K562 (cell line): ENCODE results near the gene SON. TPM values are rescaled to one million over a fixed set of nuclear protein-coding genes. Genes with fewer than 3 reads are reported as not detected.

Experiments used
- CBX8 ChIP-seq: fragments of 200-600 bp; sonication (generic); IDR thresholded peaks from 2 replicates; pipeline ENCODE4 v1.6.1; 2012; ENCODE audit warnings: borderline replicate concordance, mixed run types, low read depth, mild to moderate bottlenecking, moderate library complexity, mixed read lengths, low read length, control low read depth, inconsistent platforms; ENCODE audit not compliant: poor library complexity, severe bottlenecking; ENCODE audit errors: extremely low read depth
- FOSL1 ChIP-seq: fragments of 200-800 bp; sonication (Bioruptor generic); conservative IDR thresholded peaks from 2 replicates; pipeline ENCODE4 v1.6.1; 2016; ENCODE audit warnings: missing genetic modification characterization, missing compliant biosample characterization
- HDGF ChIP-seq: fragments of 450-650 bp; IDR thresholded peaks from 2 replicates; pipeline ENCODE4 v1.6.1; 2016
- HINFP ChIP-seq: fragments of 450-650 bp; conservative IDR thresholded peaks from 2 replicates; pipeline ENCODE4 v1.6.1; 2016; ENCODE audit warnings: missing genetic modification characterization, low read depth, mild to moderate bottlenecking, control low read depth, missing compliant biosample characterization
- HOXB6 ChIP-seq: fragments of 250-450 bp; sonication (Bioruptor Pico); IDR thresholded peaks from 2 replicates; pipeline ENCODE4 v1.5.1; 2022; ENCODE audit warnings: mild to moderate bottlenecking, borderline replicate concordance
- KLF16 ChIP-seq: IDR thresholded peaks from 2 replicates; pipeline ENCODE4 v1.6.1; 2016; ENCODE audit warnings: antibody characterized with exemption
- L3MBTL2 ChIP-seq: fragments of 450-650 bp; IDR thresholded peaks from 2 replicates; pipeline ENCODE4 v1.6.1; 2016; ENCODE audit warnings: mild to moderate bottlenecking, moderate library complexity
- MCM2 ChIP-seq: fragments of 450-650 bp; IDR thresholded peaks from 2 replicates; pipeline ENCODE4 v1.6.1; 2017; ENCODE audit warnings: low read depth, mild to moderate bottlenecking
- MEIS2 ChIP-seq: fragments of 450-650 bp; IDR thresholded peaks from 2 replicates; pipeline ENCODE4 v1.6.1; 2014; ENCODE audit warnings: mild to moderate bottlenecking; ENCODE audit not compliant: partially characterized antibody
- MLX ChIP-seq, 2 experiments: fragments of 450-650 bp in 1 of 2; sonication (generic) in 1 of 2; formaldehyde crosslinking; conservative IDR thresholded peaks; 2 replicates each; pipeline versions ENCODE4 v1.4.0 to v1.8.1; 2020 to 2022; ENCODE audit warnings: mild to moderate bottlenecking in 1 of 2, missing genetic modification reagents in 1 of 2
- MTA2 ChIP-seq: fragments of 450-650 bp; IDR thresholded peaks from 2 replicates; pipeline ENCODE4 v1.6.1; 2016; ENCODE audit warnings: low read depth
- NFRKB ChIP-seq: fragments of 450-650 bp; IDR thresholded peaks from 2 replicates; pipeline ENCODE4 v1.6.1; 2016; ENCODE audit warnings: low read depth
- NFYB ChIP-seq: IDR thresholded peaks from 2 replicates; pipeline ENCODE4 v1.6.1; 2011; ENCODE audit warnings: mild to moderate bottlenecking, moderate library complexity; ENCODE audit not compliant: insufficient read length; ENCODE audit errors: extremely low read depth
- POU5F1 ChIP-seq: fragments of 150-350 bp; IDR thresholded peaks from 2 replicates; pipeline ENCODE4 v1.6.1; 2014; ENCODE audit warnings: borderline replicate concordance, low read length, low read depth, mild to moderate bottlenecking; ENCODE audit not compliant: partially characterized antibody
- RBM14 ChIP-seq: fragments of 200-400 bp; formaldehyde crosslinking; IDR thresholded peaks from 2 replicates; pipeline ENCODE4 v1.6.1; 2018; ENCODE audit warnings: low read depth, mild to moderate bottlenecking, low read length, moderate library complexity, borderline replicate concordance; ENCODE audit not compliant: insufficient read depth
- RCOR1 ChIP-seq, 2 experiments: IDR thresholded peaks; 2 replicates each; pipeline ENCODE4 v1.6.1; 2012; ENCODE audit warnings: low read depth in 2 of 2, low read length in 2 of 2, borderline replicate concordance in 1 of 2, improper control_type of control experiment in 1 of 2
- RFX5 ChIP-seq: IDR thresholded peaks from 2 replicates; pipeline ENCODE4 v1.6.1; 2011; ENCODE audit warnings: low read depth, mild to moderate bottlenecking, improper control_type of control experiment, low read length
- SP2 ChIP-seq: IDR thresholded peaks from 2 replicates; pipeline ENCODE4 v1.6.1; 2011; ENCODE audit warnings: mild to moderate bottlenecking, low read depth, low read length, moderate library complexity; ENCODE audit not compliant: poor library complexity, severe bottlenecking; ENCODE audit errors: extremely low read depth
- XRCC5 ChIP-seq: fragments of 200-400 bp; formaldehyde crosslinking; IDR thresholded peaks from 2 replicates; pipeline ENCODE4 v1.6.1; 2017; ENCODE audit warnings: low read depth, mild to moderate bottlenecking, low read length
- ZNF239 ChIP-seq: fragments of 250-450 bp; sonication (Bioruptor Pico); IDR thresholded peaks from 2 replicates; pipeline ENCODE4 v1.4.0; 2020; ENCODE audit warnings: mild to moderate bottlenecking
- ZNF253 ChIP-seq: fragments of 250-450 bp; sonication (Bioruptor Pico); conservative IDR thresholded peaks from 2 replicates; pipeline ENCODE4 v1.6.1; 2021; ENCODE audit warnings: mild to moderate bottlenecking
- ZNF57 ChIP-seq: fragments of 450-650 bp; formaldehyde crosslinking; IDR thresholded peaks from 2 replicates; pipeline ENCODE4 v1.4.0; 2020; ENCODE audit warnings: mild to moderate bottlenecking, moderate library complexity
- ZNF592 ChIP-seq: fragments of 450-650 bp; IDR thresholded peaks from 2 replicates; pipeline ENCODE4 v1.6.1; 2017; ENCODE audit warnings: antibody characterized with exemption, mild to moderate bottlenecking
- polyA plus RNA-seq, 8 experiments: library from polyadenylated mRNA; depleted of rRNA in 4 of 8; stranded (reverse) in 5 of 8; unstranded in 3 of 8; fragments of >200 nt; fragmentation: Nextera tagmentation in 2 of 8; fragmentation: Illumina TruSeq in 1 of 8; extraction: Ambion mirVana in 2 of 8; extraction: Trizol in 1 of 8; gene quantifications; 2 replicates each; pipeline versions ENCODE4 v1.2.1 to v1.2.3, GENCODE V29; 2011 to 2014; ENCODE audit warnings: inconsistent platforms in 1 of 8, missing spikeins in 1 of 8
- total RNA-seq, 7 experiments: library from RNA; depleted of rRNA in 6 of 7; stranded (reverse); fragments of >200 nt in 6 of 7; fragmentation: Illumina TruSeq in 2 of 7; extraction: Trizol in 2 of 7; gene quantifications; 2 replicates each; pipeline versions ENCODE4 v1.2.1 to v1.2.3, GENCODE V29; 2011 to 2021; ENCODE audit warnings: low replicate concordance in 1 of 7

Gene SON
- total and polyA plus RNA-seq, 9 of the 15 experiments (the other 6 are each of a cell fraction or from before 2014, with no cell fraction given), result 105 to 742 (median 187) TPM

GRCh38 chr21:33510826-33511225 is 32.0 kb upstream of the SON start (continued):
- no peak for TF ChIP-seq MLX (CRISPR knock-in tag; conservative IDR thresholded peaks at IDR 0.05)
- TF ChIP-seq ZNF253 (CRISPR knock-in tag), result no peak
- TF ChIP-seq RBM14, result no peak
- TF ChIP-seq HDGF, result no peak
- TF ChIP-seq HOXB6, result no peak
- peak; percentile 51; the same call in 1 of the 2 replicates for TF ChIP-seq KLF16
- TF ChIP-seq POU5F1, result no peak
- TF ChIP-seq NFYB, result no peak
- TF ChIP-seq FOSL1 (tag), result no peak
- no peak for TF ChIP-seq HINFP (tag)
- peak; percentile 44 for TF ChIP-seq MEIS2
- no peak for TF ChIP-seq ZNF57
- TF ChIP-seq NFRKB, result no peak
- TF ChIP-seq RCOR1 (IDR thresholded peaks at IDR 0.05; ENCODE audit: borderline replicate concordance in 1 of 2, low read depth in 2 of 2, low read length in 2 of 2), result peak in 1 of 2 experiments; percentile 44; a peak in 1 of 4 replicates
- no peak for TF ChIP-seq CBX8
- TF ChIP-seq RFX5, result no peak
- peak; percentile 86 for TF ChIP-seq ZNF239 (CRISPR knock-in tag)
- TF ChIP-seq XRCC5, result no peak
- TF ChIP-seq SP2, result no peak
- no peak for TF ChIP-seq L3MBTL2
- TF ChIP-seq ZNF592, result 0 out of 2 replicates have a peak, but pooled peaks have one; percentile 21
- TF ChIP-seq MCM2, result no peak
- peak; percentile 71 for TF ChIP-seq MTA2
